Activated CD8-positive, alpha-beta T cell treated with anti-CD3 and anti-CD28 coated beads for 36 hours (primary cell): Measurements from ENCODE around the gene TTC39B. TPM values are rescaled to one million over a fixed set of nuclear protein-coding genes. Genes with fewer than 3 reads are reported as not detected.

Source experiments
- ATAC-seq: fragments of 200-7000 bp; cut with Tn5 transposase; one replicate; pipeline ENCODE4 v1.10.0; 2021; ENCODE audit warnings: mild to moderate bottlenecking, moderate library complexity
- CTCF ChIA-PET: fragments of 350-600 bp; sonication (Branson Sonifier 250); formaldehyde crosslinking; loops from one replicate; lab custom pipeline; 2021; ENCODE audit warnings: antibody characterized with exemption; lab: Charles Lee
- POLR2A ChIA-PET: fragments of 350-600 bp; sonication (Branson Sonifier 250); formaldehyde crosslinking; loops from one replicate; lab custom pipeline; 2021; ENCODE audit warnings: antibody characterized with exemption; lab: Charles Lee
- DNase-seq: peaks from one replicate; pipeline ENCODE4 v3.0.0-alpha.2; 2020
- H3K27ac Mint-ChIP-seq: one replicate; pipeline ENCODE4 v1.8.0; 2021; ENCODE audit warnings: mild to moderate bottlenecking, mixed read lengths
- H3K27me3 Mint-ChIP-seq: one replicate; pipeline ENCODE4 v1.8.0; 2021; ENCODE audit warnings: mixed read lengths
- H3K36me3 Mint-ChIP-seq: one replicate; pipeline ENCODE4 v1.8.0; 2021; ENCODE audit warnings: low read depth, mixed read lengths
- H3K4me1 Mint-ChIP-seq: one replicate; pipeline ENCODE4 v1.8.0; 2021; ENCODE audit warnings: low read depth, mixed read lengths
- H3K4me3 Mint-ChIP-seq: one replicate; pipeline ENCODE4 v1.8.0; 2021; ENCODE audit warnings: mild to moderate bottlenecking, moderate library complexity, mixed read lengths
- H3K9me3 Mint-ChIP-seq: one replicate; pipeline ENCODE4 v1.8.0; 2021; ENCODE audit warnings: mixed read lengths
- intact Hi-C: fragments of 100-400 bp; cut with micrococcal nuclease; formaldehyde crosslinking; loops from one replicate; pipeline ENCODE4 v1.10.0; 2022
- total RNA-seq, 2 experiments: library from RNA; stranded (reverse); gene quantifications; one replicate each; pipeline ENCODE4 v1.2.3, GENCODE V29; 2021
- TF ChIP-seq, protein P1 (sequence below): fragments of 200-600 bp; IDR thresholded peaks from one replicate; pipeline ENCODE4 v1.8.0; 2022; ENCODE audit warnings: antibody characterized with exemption, mild to moderate bottlenecking

Gene TTC39B
- total RNA-seq, 2 experiments from 2014 or later = 17.8 to 18.5 TPM

DNA sequence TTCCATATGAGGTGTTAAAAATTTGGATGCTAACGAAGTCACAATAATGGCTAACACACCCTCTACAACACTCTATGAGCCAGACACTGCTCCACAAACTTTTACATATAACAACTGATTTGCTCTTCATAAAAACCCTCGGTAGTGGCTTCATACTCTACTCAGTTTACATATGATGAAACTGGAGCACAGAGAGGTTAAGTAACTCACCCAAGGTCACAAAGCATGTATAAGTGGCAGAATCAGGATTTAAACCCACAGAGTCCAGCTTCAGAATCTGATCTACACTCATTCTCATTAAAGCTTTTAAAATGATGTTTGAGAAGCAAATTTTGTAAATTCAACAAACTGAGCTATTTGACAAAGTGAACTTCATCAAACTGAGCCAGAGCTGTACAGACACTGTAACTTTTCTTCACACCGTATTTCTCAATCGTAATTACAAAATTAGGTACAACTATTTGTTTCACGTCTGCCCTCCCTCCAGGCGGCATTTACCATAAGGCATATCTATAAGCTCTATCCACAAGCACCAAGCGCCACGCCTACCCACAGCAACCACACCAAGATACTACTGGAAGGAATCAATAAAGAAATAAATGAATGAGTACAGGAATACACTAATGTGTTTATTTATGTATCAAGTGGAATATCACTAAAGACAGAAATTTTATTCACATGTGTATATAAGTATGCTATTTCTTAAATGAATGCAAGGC is 24.3 kb downstream of the TTC39B start:
- no peaks in the 10 kb centered on the region for H3K9me3 Mint-ChIP-seq
- CTCF ChIA-PET = interaction anchor here (1.1 to 1.2 kb wide), 2 partner anchors 11 to 324 kb away, joined by 4 to 5 read pairs; no protein-coding TSS in a partner anchor
- H3K27me3 Mint-ChIP-seq = no peaks in the 10 kb centered on the region
- peaks cover 4% of the 10 kb centered on the region for H3K36me3 Mint-ChIP-seq
- POLR2A ChIA-PET = interaction anchor here (1.1 kb wide), 2 partner anchors 11 to 14 kb away, joined by 3 read pairs; no protein-coding TSS in a partner anchor
- ATAC-seq = no peak
- intact Hi-C loops = no loop called here
- no peak overlapping the region for H3K4me3 Mint-ChIP-seq
- TF ChIP-seq, protein P1, sequence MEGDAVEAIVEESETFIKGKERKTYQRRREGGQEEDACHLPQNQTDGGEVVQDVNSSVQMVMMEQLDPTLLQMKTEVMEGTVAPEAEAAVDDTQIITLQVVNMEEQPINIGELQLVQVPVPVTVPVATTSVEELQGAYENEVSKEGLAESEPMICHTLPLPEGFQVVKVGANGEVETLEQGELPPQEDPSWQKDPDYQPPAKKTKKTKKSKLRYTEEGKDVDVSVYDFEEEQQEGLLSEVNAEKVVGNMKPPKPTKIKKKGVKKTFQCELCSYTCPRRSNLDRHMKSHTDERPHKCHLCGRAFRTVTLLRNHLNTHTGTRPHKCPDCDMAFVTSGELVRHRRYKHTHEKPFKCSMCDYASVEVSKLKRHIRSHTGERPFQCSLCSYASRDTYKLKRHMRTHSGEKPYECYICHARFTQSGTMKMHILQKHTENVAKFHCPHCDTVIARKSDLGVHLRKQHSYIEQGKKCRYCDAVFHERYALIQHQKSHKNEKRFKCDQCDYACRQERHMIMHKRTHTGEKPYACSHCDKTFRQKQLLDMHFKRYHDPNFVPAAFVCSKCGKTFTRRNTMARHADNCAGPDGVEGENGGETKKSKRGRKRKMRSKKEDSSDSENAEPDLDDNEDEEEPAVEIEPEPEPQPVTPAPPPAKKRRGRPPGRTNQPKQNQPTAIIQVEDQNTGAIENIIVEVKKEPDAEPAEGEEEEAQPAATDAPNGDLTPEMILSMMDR = no peak
- H3K4me1 Mint-ChIP-seq = peaks cover 31% of the 10 kb centered on the region
- H3K27ac Mint-ChIP-seq = no peak overlapping the region
- no peak for DNase-seq

- peaks cover 21% of the 10 kb centered on the region for H3K4me1 Mint-ChIP-seq
- H3K9me3 Mint-ChIP-seq = no peaks in the 10 kb centered on the region
- CTCF ChIA-PET = no interaction called here
- DNase-seq (no peak), ATAC-seq (no peak)
- POLR2A ChIA-PET = interaction anchor here (1.2 kb wide), 1 partner anchor 19 kb away, joined by 3 read pairs; no protein-coding TSS in a partner anchor
- H3K27ac Mint-ChIP-seq = no peak overlapping the region
- H3K36me3 Mint-ChIP-seq = no peaks in the 10 kb centered on the region
- TF ChIP-seq, protein P1 = no peak
- H3K27me3 Mint-ChIP-seq = no peaks in the 10 kb centered on the region
- H3K4me3 Mint-ChIP-seq = no peak overlapping the region
- intact Hi-C loops = no loop called here
Observed at GRCh38 chr9:15280647-15281046, 26.4 kb downstream of the TTC39B start.

- H3K4me3 Mint-ChIP-seq = no peak overlapping the region
- H3K4me1 Mint-ChIP-seq = peaks cover 27% of the 10 kb centered on the region
- no peaks in the 10 kb centered on the region for H3K9me3 Mint-ChIP-seq
- CTCF ChIA-PET = interaction anchor here (0.8 to 1.0 kb wide), 4 partner anchors 9 to 138 kb away, joined by 3 read pairs; no protein-coding TSS in a partner anchor
- TF ChIP-seq, protein P1 = no peak
- no peak for DNase-seq
- no peak overlapping the region for H3K27ac Mint-ChIP-seq
- H3K27me3 Mint-ChIP-seq = no peaks in the 10 kb centered on the region
- ATAC-seq = no peak
- POLR2A ChIA-PET = interaction anchor here (1.0 kb wide), 1 partner anchor 28 kb away, joined by 3 read pairs; the partner anchor contains the start of gene TTC39B
- no peaks in the 10 kb centered on the region for H3K36me3 Mint-ChIP-seq
- intact Hi-C loops = loop anchor here (5.0 to 10.0 kb wide), 2 partner anchors 143 to 326 kb away; partner anchors contain the start of gene SNAPC3
Observed at GRCh38 chr9:15278839-15279238, 28.2 kb downstream of the TTC39B start.

DNA sequence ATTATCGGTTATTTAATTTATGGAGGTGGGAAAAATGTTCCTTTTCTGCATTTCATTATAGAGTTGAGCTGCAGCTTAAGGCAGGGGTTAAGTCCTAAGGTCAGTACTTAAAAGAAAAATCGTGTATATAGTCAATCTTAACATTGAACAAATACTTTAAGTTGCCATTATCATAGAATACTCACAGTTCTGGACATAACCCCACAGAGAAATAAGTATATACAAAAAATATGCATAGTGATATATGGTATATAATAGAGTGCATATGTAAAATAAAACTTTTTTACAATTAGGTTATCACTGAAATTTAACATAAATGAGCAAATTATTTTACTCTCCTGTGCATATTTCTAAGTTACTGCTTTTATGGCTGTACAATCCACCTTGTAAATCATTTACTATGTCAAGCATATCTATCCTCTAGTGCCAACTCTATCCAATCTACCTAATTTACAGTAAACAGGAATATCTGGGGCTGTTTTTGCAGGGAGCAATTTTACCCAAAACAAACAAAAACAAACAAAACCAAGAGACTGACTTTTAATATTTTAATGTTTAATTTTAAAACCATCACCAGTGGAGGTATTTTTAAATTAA is 28.8 kb downstream of the TTC39B start:
- no peaks in the 10 kb centered on the region for H3K36me3 Mint-ChIP-seq
- ChIA-PET POLR2A (no interaction called here), CTCF (interaction anchor here (0.7 to 1.8 kb wide), 13 partner anchors 9 to 234 kb away, joined by 3 to 12 read pairs (median 4); partner anchors contain the start of gene SNAPC3)
- H3K27me3 Mint-ChIP-seq = no peaks in the 10 kb centered on the region
- TF ChIP-seq, protein P1 = no peak
- intact Hi-C loops = loop anchor here (5.0 to 10.0 kb wide), 2 partner anchors 144 to 327 kb away; partner anchors contain the start of gene SNAPC3
- H3K4me3 Mint-ChIP-seq = no peak overlapping the region
- ATAC-seq (no peak), DNase-seq (no peak)
- H3K27ac Mint-ChIP-seq = no peak overlapping the region
- peaks cover 33% of the 10 kb centered on the region for H3K4me1 Mint-ChIP-seq
- no peaks in the 10 kb centered on the region for H3K9me3 Mint-ChIP-seq
